Kidney epithelial cell (primary cell): Measurements from ENCODE around the gene SMIM10L2A. TPM values are rescaled to one million over a fixed set of nuclear protein-coding genes. Genes with fewer than 3 reads are reported as not detected.

Source experiments
- DNase-seq: peaks from one replicate; pipeline ENCODE4 v3.0.0-alpha.2; 2010; ENCODE audit warnings: low read depth
- H3K27me3 ChIP-seq: 2 replicates; pipeline ENCODE4 v1.6.0; 2011; ENCODE audit warnings: low read length; ENCODE audit not compliant: control insufficient read depth, insufficient read depth
- H3K36me3 ChIP-seq: 2 replicates; pipeline ENCODE4 v1.5.1; 2011; ENCODE audit warnings: low read length; ENCODE audit not compliant: control insufficient read depth, insufficient read depth
- H3K4me3 ChIP-seq: 2 replicates; pipeline ENCODE4 v1.5.1; 2011; ENCODE audit warnings: low read depth, mild to moderate bottlenecking, control low read depth, low read length
- CTCF ChIP-seq: IDR thresholded peaks from 2 replicates; pipeline ENCODE4 v1.5.1; 2011; ENCODE audit warnings: mild to moderate bottlenecking, moderate library complexity, low read length, control low read depth, inconsistent platforms; ENCODE audit not compliant: insufficient read depth, poor library complexity, severe bottlenecking
- total RNA-seq: library from RNA; depleted of rRNA; stranded (reverse); fragments of >200 nt; gene quantifications from 2 replicates; pipeline ENCODE4 v1.2.3, GENCODE V29; 2015

Gene SMIM10L2A
- total RNA-seq, 1 donor from 2014 or later, result 4.2 TPM

DNA sequence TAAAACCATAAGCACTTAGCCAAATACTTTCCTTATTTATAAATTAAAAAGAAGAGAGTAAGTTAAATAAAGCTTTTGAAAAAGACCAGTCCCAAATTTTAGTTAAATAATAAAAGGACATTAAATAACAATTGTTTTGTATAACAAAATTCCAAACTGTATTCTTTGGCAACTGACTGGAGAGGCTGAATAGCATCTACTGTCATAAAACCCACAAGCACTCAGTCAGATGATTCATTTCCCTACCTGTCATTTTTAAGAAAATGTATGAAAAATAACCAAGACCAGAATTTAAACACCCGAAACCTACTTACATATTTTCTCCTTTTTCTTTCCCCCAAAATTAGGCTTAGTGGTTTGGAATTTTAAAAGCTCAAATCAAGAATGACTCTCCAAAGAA is 32.5 kb upstream of the SMIM10L2A start:
- no peak for DNase-seq

GRCh38 chrX:135389717-135390116 is 32.0 kb upstream of the SMIM10L2A start:
- no peak overlapping the region for H3K4me3 ChIP-seq
- H3K27me3 ChIP-seq, result no peaks in the 10 kb centered on the region
- no peaks in the 10 kb centered on the region for H3K36me3 ChIP-seq
- DNase-seq, result peak; percentile 71
- no peak for TF ChIP-seq CTCF

More for the DNA sequence above, 32.5 kb upstream of the SMIM10L2A start:
- H3K36me3 ChIP-seq, result no peaks in the 10 kb centered on the region
- no peak overlapping the region for H3K4me3 ChIP-seq
- H3K27me3 ChIP-seq, result no peaks in the 10 kb centered on the region
- no peak for TF ChIP-seq CTCF

DNA sequence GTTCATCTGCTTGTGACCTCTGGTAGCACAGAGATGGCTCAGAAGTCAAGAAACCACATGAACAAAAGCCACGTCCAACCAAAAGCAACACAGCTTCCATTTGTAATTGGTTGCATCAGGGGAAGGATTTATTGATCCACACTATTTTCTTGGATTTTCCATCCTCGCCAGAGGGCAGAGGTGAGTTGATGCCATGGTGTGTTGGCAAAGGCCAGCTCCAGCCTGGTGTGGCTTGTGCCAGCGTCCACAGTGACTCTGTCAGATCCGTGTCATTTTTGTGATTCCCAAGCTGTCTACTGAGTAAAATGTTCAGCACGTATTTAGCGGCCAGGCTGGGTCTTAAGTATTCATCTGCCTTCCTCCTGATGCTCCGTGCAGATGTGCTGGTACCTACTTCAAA is 30.0 kb upstream of the SMIM10L2A start:
- Histone ChIP-seq H3K4me3 (no peak overlapping the region), H3K36me3 (no peaks in the 10 kb centered on the region), H3K27me3 (no peaks in the 10 kb centered on the region)
- no peak for TF ChIP-seq CTCF
- no peak for DNase-seq

- TF ChIP-seq CTCF, result no peak
- Histone ChIP-seq H3K4me3 (no peak overlapping the region), H3K27me3 (no peaks in the 10 kb centered on the region), H3K36me3 (no peaks in the 10 kb centered on the region)
- no peak for DNase-seq
Observed at GRCh38 chrX:135393051-135393450, 28.7 kb upstream of the SMIM10L2A start.

DNA sequence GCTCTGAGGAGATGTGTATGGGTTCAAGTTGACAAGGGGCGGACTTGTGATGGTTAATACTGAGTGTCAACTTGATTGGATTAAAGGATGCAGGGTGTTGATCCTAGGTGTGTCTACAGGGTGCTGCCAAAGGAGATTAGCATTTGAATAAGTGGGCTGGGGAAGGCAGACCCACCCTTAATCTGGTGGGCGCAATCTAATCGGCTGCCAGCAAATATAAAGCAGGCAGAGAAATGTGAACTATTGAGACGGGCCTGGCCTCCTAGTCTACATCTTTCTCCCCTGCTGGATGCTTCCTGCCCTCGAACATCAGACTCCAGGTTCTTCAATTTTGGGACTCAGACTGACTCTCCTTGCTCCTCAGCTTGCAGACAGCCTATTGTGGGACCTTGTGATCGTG is 26.7 kb upstream of the SMIM10L2A start:
- H3K36me3 ChIP-seq, result no peaks in the 10 kb centered on the region
- TF ChIP-seq CTCF, result no peak
- DNase-seq, result no peak
- H3K27me3 ChIP-seq, result no peaks in the 10 kb centered on the region
- no peak overlapping the region for H3K4me3 ChIP-seq

DNA sequence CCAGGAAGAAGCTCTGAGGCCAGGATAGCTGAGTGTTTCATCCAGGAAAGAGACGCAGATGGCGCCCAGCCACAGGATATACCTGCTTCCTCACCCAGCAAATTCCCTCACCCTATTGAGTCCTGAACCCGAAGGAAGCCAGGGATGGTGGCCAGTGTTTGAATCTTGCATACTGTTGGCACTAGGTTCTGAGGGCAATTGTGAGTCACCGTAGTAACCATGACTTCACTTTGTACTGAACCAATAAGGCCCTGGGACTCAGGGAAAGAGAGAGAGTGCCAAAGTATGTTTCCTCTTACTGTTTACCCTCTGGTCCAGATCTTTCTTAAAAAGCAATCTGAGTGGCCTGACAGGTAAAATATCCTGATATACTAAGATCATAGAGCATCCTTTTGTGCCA is 25.6 kb upstream of the SMIM10L2A start:
- no peak for DNase-seq
- no peak overlapping the region for H3K4me3 ChIP-seq
- no peaks in the 10 kb centered on the region for H3K36me3 ChIP-seq
- no peaks in the 10 kb centered on the region for H3K27me3 ChIP-seq
- no peak for TF ChIP-seq CTCF
